ENCODE results near the gene BCAP31. TPM values are rescaled to one million over a fixed set of nuclear protein-coding genes. Genes with fewer than 3 reads are reported as not detected.
A peak's percentile ranks its signal among the peaks of the same experiment; 100 is the strongest.

Gene BCAP31
- total and polyA plus RNA-seq, 2 donors (not counting 1 experiment from before 2014, with no cell fraction given): 94.0 to 133 TPM

DNA sequence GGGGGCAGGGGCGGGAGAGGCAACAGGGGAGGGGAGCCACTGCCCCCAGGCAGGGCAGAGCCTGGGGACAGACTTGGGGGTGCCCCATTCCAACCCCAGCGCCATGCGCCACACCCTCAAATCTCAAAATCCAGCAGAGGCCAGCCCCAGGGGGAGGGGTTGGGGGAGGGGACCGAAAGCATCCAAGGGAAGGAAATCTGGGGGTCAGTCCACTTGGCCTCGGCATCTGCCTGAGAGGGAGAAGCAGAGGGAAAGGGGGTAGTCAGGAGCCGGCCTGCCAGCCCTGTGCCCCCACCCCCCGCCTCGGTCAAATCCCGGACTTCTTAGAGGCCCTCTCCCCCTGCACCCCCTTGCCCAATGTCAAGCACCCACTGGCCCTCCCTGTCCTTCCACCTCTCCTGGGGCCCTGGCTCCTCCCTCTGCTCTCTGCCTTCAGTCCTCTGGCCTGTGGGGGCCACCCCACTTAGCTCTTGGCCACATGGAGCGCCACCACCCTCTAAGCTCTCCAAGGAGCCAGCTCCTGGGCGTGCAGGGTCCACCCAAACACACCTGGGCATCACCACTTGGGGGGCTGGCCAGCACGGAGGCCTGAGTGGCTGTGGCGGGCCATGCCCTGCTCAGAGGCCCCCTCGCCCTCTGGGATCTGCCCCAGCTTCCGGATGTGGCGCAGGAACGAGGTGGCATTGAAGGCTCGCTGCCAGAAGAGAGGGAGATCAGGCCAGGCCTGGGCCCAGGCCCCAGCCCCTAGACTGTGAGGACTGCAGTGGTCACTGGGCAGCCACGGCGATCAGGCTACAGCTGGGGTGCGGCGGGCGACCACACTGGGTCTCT is 54.1 kb downstream of the BCAP31 start:
- Histone ChIP-seq H3K9me3 (ENCODE audit: control insufficient read depth, insufficient read depth, low read depth, low read length) (no peaks in the 10 kb centered on the region), H3K9ac (ENCODE audit: insufficient read depth, low read length) (no peak overlapping the region), H3K27me3 (ENCODE audit: control insufficient read depth, insufficient read depth, low read length) (no peaks in the 10 kb centered on the region), H3K4me3 (replicated peaks in 1 of 4; ENCODE audit: control extremely low read depth in 1 of 4, insufficient read depth in 1 of 4, low read depth in 3 of 4, low read length in 4 of 4) (no peak overlapping the region), H3K79me2 (ENCODE audit: control insufficient read depth, insufficient read depth, low read length) (no peaks in the 10 kb centered on the region), H3K27ac (ENCODE audit: insufficient read depth, low read length) (no peak overlapping the region), H4K20me1 (ENCODE audit: control insufficient read depth, extremely low read depth, insufficient read depth, low read length) (no peaks in the 10 kb centered on the region), H3K36me3 (ENCODE audit: control insufficient read depth, insufficient read depth, low read length) (no peaks in the 10 kb centered on the region), H3K4me2 (ENCODE audit: extremely low read depth, insufficient read depth, low read length) (no peak overlapping the region), H2AFZ (ENCODE audit: low read length) (no peak overlapping the region), H3K4me1 (ENCODE audit: control insufficient read depth, extremely low read depth, insufficient read depth, low read length) (no peaks in the 10 kb centered on the region)
- TF ChIP-seq EZH2 (IDR thresholded peaks at IDR 0.05; ENCODE audit: low read length, missing control alignments): no peak
- TF ChIP-seq, protein P1, sequence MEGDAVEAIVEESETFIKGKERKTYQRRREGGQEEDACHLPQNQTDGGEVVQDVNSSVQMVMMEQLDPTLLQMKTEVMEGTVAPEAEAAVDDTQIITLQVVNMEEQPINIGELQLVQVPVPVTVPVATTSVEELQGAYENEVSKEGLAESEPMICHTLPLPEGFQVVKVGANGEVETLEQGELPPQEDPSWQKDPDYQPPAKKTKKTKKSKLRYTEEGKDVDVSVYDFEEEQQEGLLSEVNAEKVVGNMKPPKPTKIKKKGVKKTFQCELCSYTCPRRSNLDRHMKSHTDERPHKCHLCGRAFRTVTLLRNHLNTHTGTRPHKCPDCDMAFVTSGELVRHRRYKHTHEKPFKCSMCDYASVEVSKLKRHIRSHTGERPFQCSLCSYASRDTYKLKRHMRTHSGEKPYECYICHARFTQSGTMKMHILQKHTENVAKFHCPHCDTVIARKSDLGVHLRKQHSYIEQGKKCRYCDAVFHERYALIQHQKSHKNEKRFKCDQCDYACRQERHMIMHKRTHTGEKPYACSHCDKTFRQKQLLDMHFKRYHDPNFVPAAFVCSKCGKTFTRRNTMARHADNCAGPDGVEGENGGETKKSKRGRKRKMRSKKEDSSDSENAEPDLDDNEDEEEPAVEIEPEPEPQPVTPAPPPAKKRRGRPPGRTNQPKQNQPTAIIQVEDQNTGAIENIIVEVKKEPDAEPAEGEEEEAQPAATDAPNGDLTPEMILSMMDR (conservative IDR thresholded peaks at IDR 0.05 in 1 of 2, IDR thresholded peaks at IDR 0.05 in 1 of 2; ENCODE audit: low read depth in 1 of 2, low read length in 2 of 2): no peak
- no peak for DNase-seq (ENCODE audit: low read depth in 2 of 2)

DNA sequence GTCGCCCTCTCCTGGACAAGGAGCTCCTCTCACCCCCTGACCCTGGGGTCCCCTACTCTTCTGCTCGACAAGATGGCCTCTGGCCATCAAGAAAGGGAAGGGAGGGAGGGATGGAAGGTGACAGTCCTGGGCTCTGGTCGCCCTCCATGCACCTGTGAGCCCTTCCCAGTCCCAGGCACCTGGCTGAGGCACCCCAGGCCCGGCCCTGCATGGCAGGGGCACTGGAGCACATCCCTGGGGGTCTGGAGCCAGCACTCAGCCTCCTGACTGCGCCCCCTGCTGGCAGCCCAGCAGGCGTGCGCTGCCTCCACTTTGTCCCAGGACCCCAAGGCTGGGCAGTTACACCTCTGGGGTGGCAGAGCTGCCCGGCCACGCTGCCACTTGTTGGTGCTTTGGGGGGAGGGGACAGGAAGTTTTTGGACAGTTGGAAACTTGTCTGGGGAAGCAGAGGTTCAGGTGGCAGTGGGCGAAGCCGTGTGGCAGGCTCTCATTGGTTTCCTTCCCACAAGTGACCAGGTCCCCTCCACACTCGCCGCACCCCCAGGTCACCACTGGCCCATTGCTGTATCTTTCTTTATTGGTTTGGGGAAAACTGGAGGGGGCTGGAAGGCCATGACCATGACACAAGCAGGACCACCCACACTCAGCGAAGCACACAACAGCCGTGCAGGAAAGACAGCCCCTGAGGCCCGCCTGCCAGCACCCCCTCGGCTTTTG is 54.9 kb downstream of the BCAP31 start:
- Histone ChIP-seq H3K27me3 (ENCODE audit: control insufficient read depth, insufficient read depth, low read length) (no peaks in the 10 kb centered on the region), H3K4me3 (replicated peaks in 1 of 4; ENCODE audit: control extremely low read depth in 1 of 4, insufficient read depth in 1 of 4, low read depth in 3 of 4, low read length in 4 of 4) (no peak overlapping the region), H3K79me2 (ENCODE audit: control insufficient read depth, insufficient read depth, low read length) (no peaks in the 10 kb centered on the region), H3K4me2 (ENCODE audit: extremely low read depth, insufficient read depth, low read length) (no peak overlapping the region), H3K9me3 (ENCODE audit: control insufficient read depth, insufficient read depth, low read depth, low read length) (no peaks in the 10 kb centered on the region), H3K27ac (ENCODE audit: insufficient read depth, low read length) (no peak overlapping the region), H3K4me1 (ENCODE audit: control insufficient read depth, extremely low read depth, insufficient read depth, low read length) (no peaks in the 10 kb centered on the region), H3K36me3 (ENCODE audit: control insufficient read depth, insufficient read depth, low read length) (no peaks in the 10 kb centered on the region), H4K20me1 (ENCODE audit: control insufficient read depth, extremely low read depth, insufficient read depth, low read length) (no peaks in the 10 kb centered on the region), H3K9ac (ENCODE audit: insufficient read depth, low read length) (no peak overlapping the region), H2AFZ (ENCODE audit: low read length) (no peak overlapping the region)
- no peak for TF ChIP-seq EZH2 (IDR thresholded peaks at IDR 0.05; ENCODE audit: low read length, missing control alignments)
- TF ChIP-seq, protein P1 (conservative IDR thresholded peaks at IDR 0.05 in 1 of 2, IDR thresholded peaks at IDR 0.05 in 1 of 2; ENCODE audit: low read depth in 1 of 2, low read length in 2 of 2): peak; percentile 49 to 56
- no peak for DNase-seq (ENCODE audit: low read depth in 2 of 2)

DNA sequence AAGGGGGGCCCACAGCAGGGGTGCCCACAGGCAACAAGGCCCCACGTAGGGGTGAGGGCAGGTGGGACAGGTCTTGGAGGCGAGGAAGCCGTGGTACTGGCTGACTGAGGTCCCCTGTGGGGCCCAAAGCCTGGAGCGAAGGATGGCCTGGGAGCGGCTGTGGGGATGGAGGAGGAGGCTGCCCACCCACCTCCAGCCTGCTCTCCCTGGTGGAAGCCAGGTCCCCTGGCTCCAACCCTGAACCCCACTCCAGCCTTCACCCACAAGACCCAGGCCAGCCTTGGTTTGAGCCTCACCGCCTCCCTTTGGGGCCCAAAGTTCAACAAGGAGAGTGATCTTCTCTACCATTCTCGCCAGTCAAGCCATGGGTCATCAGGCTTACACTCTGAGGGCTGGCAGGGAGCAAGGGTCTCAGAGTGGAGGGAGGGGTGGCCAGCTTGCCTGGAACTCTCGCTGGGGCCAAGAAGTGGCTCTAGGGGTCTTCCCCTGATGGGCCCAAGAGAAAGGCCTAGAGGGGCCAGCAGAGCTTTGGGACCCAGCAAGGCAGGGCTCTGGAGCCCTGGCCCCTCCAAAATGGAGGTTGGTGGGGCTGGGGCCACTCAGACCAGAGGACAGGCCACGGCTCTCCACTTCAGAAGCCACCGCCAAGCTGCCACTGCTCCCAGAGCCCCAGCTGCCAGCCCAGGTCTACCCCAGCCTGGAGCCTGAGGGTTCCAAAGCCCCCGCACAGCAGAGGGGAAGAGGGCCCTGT is 55.6 kb downstream of the BCAP31 start:
- Histone ChIP-seq H3K27ac (ENCODE audit: insufficient read depth, low read length) (no peak overlapping the region), H3K27me3 (ENCODE audit: control insufficient read depth, insufficient read depth, low read length) (no peaks in the 10 kb centered on the region), H2AFZ (ENCODE audit: low read length) (no peak overlapping the region), H3K9me3 (ENCODE audit: control insufficient read depth, insufficient read depth, low read depth, low read length) (no peaks in the 10 kb centered on the region), H3K79me2 (ENCODE audit: control insufficient read depth, insufficient read depth, low read length) (no peaks in the 10 kb centered on the region), H3K4me1 (ENCODE audit: control insufficient read depth, extremely low read depth, insufficient read depth, low read length) (no peaks in the 10 kb centered on the region), H3K4me3 (replicated peaks in 1 of 4; ENCODE audit: control extremely low read depth in 1 of 4, insufficient read depth in 1 of 4, low read depth in 3 of 4, low read length in 4 of 4) (no peak overlapping the region), H3K36me3 (ENCODE audit: control insufficient read depth, insufficient read depth, low read length) (no peaks in the 10 kb centered on the region), H4K20me1 (ENCODE audit: control insufficient read depth, extremely low read depth, insufficient read depth, low read length) (no peaks in the 10 kb centered on the region), H3K4me2 (ENCODE audit: extremely low read depth, insufficient read depth, low read length) (no peak overlapping the region), H3K9ac (ENCODE audit: insufficient read depth, low read length) (no peak overlapping the region)
- DNase-seq (ENCODE audit: low read depth in 2 of 2): no peak
- no peak for TF ChIP-seq EZH2 (IDR thresholded peaks at IDR 0.05; ENCODE audit: low read length, missing control alignments)
- TF ChIP-seq, protein P1 (conservative IDR thresholded peaks at IDR 0.05 in 1 of 2, IDR thresholded peaks at IDR 0.05 in 1 of 2; ENCODE audit: low read depth in 1 of 2, low read length in 2 of 2): no peak
